GM18508 (cell line): ENCODE measurements around the gene DPP8.

Experiments
- ATAC-seq: cut with Tn5 transposase; IDR thresholded peaks from one replicate; pipeline ENCODE4 v1.9.1; 2021; ENCODE audit warnings: moderate number of reproducible peaks; ENCODE audit not compliant: insufficient read depth, unreplicated experiment

DPP8 gene

GRCh38 chr15:65434201-65434600 lies 83.3 kb downstream of the DPP8 start:
- no peak for ATAC-seq

GRCh38 chr15:65431731-65432130 lies 85.8 kb downstream of the DPP8 start:
- no peak for ATAC-seq

- ATAC-seq = no peak
Observed at GRCh38 chr15:65426216-65426853, 91.2 kb downstream of the DPP8 start.

DNA sequence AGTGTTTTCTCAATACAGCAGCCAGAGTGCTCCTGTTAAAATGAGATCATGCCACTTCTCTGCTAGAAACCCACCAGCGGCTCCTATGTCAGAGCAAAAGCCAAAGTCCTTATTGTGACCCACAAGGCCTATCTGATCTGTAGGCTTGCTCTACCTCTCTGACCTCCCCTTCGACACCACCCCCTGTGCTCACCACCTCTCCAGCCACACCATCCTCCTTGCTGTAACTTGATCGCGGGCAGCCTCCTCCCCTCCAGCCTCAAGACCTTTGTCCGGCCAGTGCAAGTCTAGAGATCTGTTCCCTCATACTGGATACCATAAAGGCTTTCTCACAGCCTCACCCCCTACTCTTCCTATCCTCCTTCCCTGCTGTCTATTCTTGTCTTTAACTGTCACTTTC lies 92.8 kb downstream of the DPP8 start:
- no peak for ATAC-seq

DNA sequence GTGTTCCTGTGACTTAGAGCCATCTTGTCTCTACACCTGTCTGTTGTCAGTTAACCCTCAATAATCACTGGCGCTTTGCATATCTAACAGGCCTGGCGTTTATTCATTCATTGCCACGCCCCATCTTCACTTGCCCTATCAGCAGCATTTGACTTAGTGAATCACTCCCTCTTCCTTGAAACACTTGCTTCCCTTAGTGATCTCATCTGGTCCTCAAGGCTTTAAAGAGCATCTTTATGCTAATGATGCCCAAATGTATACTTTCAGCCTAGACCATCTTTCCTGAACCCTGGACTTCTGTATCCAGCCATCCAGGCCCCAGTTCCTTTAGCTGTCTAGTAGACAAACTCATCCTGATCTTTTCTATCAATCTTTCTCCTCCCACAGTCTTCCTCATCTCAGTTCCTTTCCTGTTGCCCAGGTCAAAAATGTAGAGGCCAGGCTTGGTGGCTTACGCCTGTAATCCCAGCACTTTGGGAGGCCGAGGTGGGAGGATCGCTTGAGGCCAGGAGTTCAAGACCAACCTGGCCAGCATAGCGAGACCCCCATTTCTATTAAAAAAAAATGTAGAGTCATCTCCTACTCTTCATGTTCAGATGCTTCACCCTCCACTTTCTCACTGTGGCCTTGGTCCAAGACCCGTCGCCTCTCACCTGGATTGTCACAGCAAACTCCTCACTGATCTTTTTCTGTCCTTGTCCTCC lies 93.4 kb downstream of the DPP8 start:
- ATAC-seq = no peak

- ATAC-seq = no peak
Observed at GRCh38 chr15:65423150-65423975, 94.1 kb downstream of the DPP8 start.

DNA sequence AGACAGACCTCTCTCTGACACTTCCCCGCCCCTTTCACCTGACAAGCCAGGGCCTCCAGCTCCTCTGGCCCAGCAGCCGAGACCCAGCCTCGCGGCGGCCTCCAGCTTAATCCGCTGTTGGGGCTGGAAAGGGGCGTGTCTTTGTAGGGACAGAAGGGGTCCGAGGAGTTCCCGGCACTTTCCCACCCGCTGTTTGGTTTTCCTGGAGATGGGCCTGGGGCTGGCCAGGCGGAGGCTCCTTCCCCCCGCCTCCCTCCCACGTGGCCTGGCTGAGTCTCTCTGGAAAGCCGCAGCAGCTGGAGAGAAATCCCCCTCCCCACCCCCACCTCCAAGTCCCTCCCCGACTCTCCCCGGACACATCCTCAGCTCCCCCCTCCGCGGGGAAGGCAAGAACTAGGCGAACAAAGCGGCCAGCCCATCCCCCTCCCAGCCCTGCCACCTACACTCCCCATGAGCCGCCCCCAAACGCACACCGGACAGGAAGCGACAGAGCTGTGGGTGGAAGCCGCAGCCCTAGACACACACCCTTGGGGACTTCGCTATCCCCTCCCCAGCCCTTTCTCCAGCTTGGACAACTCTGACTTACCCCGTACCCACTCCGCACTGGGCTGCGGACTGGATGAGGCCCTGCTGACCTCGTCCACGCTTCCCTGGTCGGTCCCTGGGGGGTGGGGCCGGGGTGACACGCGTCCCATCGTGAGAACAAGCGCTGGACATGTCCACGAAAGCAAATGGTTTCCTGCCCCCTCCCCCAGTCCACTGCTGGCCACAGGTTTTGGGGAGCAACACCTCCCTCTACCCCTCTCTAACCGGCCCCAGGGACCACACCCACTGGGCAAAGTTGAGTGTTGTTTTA lies 95.9 kb downstream of the DPP8 start:
- no peak for ATAC-seq

- ATAC-seq = no peak
Observed at GRCh38 chr15:65420975-65421359, 96.5 kb downstream of the DPP8 start.

DNA sequence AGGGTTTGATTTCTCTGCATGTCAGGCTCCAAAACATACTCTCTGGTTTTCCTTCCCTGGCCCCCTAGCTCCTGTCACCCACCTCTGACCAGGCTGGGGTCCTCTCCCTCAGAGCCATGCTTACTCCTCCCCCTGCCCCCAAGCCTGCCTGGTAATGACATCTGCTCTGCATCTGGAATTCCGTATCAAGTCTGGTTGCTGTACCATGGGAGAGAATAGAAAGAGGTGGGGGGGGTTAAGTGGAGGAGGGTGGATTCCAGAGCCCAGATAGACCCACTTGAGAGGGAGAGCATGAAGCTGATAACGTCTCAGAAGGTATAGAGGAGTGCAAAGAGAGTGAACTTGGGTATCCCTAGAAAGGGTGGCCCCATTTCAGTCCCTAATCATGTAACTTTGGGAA lies 98.9 kb downstream of the DPP8 start:
- no peak for ATAC-seq

GRCh38 chr15:65416845-65417416 lies 100.6 kb downstream of the DPP8 start:
- ATAC-seq = no peak

DNA sequence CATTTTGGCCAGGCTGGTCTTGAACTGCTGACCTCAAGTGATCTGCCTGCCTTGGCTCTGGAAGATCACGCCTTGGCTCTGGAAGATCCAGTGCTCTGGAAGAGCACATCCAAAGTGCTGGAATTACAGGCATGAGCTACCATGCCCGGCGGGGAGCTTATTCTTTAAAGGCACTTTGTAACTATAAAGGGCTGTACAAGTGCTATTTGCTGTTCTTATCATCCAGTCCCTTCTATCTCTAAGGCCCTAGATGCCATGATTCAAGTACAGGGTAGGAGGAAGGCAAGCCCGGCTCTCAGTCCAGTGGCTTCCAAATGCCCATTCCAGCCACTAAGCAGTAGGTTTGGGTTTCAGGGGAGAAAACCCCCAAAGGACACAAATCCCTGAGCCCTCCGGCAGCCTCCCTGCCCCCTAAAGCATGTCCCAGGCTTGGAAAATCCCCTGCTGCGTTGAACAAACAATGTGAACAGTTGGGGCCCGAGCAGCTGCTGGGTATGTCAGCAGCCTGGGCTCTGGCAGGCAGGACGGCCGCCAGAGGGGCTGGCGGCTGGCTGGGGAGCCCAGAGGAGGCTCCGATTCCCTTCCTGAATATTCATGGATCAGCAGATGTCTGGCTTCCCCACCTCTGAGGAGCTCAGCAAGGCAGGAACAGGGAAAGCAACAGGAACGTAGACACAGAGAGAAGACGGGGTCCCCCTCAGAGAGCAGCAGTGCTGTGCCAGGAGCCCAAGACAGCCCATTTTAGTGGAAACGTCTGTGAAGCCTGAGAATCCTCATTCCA lies 102.5 kb downstream of the DPP8 start:
- no peak for ATAC-seq

DNA sequence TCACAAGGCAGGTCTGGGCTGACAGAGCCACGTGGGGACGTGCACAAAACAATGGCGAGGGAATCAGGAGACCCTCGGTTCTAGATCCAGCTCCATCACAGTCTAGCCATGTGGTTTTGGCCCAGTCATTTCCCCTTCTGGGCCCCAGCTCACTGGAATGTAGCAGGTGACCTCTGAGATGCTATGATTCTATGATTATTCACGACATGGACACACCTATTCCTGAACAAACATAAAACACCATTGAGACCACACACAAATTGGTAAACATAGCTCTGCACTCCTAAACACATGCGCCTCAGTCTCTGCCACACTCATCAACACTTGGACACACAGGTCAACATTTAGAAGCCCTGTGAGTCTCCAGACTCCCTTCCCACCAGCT lies 103.7 kb downstream of the DPP8 start:
- no peak for ATAC-seq

DNA sequence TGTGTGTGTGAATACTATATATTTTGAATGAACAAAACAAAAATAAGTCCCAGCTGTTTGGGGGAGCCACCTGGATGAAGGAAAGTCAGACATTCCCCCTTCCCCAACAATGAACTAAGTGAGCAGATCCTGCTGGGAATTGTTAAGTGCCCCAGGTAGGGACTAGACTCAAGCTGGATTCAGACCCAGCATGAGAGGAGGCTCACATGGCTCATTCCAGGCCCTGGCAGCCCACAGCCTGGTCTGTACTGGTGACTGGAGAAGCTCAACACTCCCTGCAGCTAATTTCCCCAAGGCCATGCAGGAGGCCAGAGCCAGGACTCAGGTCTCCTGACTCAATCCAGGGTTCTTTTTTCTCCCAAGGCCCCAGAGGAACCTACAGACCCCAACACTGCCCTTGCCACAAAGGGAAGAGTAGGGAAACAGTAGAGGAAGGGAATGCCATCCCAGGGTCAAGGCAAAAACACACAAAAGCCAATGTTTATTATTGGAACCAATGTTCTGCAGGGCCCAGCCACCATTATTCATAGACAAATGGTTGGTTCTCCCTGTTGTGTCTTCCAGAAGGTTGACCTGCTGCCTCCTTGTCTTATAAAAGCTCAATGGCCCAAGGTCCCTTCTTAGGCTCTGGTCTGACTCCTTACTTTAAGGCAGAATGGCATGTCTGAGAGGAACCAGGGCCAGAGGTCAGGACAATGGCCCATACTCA lies 104.3 kb downstream of the DPP8 start:
- ATAC-seq = no peak

- no peak for ATAC-seq
Observed at GRCh38 chr15:65412556-65412955, 104.9 kb downstream of the DPP8 start.

DNA sequence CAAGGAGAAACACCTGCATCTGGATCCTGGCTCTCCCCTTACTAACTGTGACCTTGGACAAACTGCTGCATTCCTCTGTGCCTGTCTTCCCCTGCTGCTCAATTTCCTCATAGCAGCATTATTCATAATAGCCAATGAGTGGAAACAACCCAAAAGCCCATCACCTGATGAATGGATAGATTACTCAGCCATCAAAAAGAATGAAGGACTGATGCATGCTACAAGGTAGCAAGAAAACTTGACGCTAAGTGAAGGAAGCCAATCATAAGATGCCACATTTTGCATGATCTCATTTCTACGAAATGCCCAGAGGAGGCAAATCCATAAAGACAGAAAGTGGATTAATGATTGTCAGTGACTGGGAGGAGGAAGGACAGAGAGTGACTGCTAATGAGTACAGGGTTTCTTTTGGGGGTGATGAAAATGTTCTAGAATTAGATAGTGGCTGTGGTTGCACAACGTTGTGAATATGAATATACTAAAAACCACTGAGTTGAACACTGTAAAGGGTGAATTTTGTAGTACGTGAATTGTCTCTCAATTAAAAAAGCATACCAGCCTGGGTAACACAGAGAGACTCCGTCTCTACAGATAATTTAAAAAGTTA lies 105.9 kb downstream of the DPP8 start:
- ATAC-seq = no peak

- ATAC-seq = no peak
Observed at GRCh38 chr15:65410972-65411371, 106.5 kb downstream of the DPP8 start.

GRCh38 chr15:65410036-65410435 lies 107.5 kb downstream of the DPP8 start:
- no peak for ATAC-seq

DNA sequence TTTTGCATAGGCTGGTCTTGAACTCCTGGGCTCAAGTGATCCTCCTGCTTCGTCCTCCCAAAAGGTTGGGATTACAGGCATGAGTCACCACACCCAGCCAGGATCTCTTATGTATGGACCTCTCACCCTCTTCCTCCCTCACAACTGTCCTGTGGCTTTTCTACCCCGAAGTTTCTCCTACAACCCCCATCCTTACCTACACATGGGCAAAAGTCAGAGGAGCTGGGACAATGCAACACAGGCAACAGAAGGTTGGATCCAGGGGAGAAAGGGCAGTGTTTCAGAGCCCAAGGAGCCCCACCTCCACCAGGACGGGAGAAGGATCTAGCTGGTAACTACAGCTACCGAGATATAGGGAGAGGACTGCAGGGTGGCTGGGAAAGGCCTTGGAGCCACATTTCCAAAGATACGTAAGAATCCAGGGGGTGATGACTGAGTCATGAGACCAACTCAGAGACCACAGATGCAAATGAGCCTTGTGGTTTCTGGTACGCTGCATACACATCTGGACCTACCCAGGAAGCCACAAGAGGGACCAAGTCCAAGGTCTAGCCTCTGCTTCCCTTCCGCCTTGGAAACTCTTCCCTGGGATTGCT lies 108.4 kb downstream of the DPP8 start:
- no peak for ATAC-seq
